Coronary artery (tissue), 2 donors: ENCODE results near the gene NCKAP1.
"Not testable (repeated sequence)": the region's sequence is repeated elsewhere in the genome, so short reads cannot be mapped to it uniquely, and the experiment has no call there.

Experiments used
- DNase-seq: peaks from one replicate; pipeline ENCODE4 v3.0.0-alpha.2; 2017; ENCODE audit warnings: low spot score
- H3K27ac ChIP-seq, 2 donors: fragments of 200-600 bp; sonication (generic); one replicate each; pipeline ENCODE4 v1.5.1; 2016 to 2019
- H3K4me3 ChIP-seq: fragments of 200-600 bp; sonication (generic); 2 replicates; pipeline ENCODE4 v1.5.1; 2016; ENCODE audit warnings: mild to moderate bottlenecking, moderate library complexity
- TF ChIP-seq, protein P1 (sequence below): fragments of 200-600 bp; sonication (generic); IDR thresholded peaks from one replicate; pipeline ENCODE4 v1.5.1; 2019; ENCODE audit warnings: antibody characterized with exemption

The NCKAP1 gene

DNA sequence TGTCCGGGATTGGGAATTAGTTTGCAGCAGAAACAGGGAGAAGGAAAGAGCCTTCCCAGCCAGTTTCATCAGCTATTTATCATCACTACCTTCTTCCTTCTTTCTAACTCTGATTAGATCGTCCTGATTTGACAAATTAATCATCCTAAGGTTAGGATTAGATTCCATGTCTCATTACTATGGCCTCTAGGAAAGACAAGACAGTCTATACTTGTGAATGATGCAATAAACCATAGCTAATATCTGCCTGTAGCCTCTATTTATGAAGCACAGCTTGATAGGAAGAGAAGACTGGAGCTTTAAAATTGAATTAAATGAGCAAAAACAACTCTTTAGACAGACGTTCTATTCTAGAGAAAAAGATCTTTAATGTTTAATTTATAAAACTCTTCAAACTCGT is 146.6 kb downstream of the NCKAP1 start:
- no peak for DNase-seq
- TF ChIP-seq, protein P1, sequence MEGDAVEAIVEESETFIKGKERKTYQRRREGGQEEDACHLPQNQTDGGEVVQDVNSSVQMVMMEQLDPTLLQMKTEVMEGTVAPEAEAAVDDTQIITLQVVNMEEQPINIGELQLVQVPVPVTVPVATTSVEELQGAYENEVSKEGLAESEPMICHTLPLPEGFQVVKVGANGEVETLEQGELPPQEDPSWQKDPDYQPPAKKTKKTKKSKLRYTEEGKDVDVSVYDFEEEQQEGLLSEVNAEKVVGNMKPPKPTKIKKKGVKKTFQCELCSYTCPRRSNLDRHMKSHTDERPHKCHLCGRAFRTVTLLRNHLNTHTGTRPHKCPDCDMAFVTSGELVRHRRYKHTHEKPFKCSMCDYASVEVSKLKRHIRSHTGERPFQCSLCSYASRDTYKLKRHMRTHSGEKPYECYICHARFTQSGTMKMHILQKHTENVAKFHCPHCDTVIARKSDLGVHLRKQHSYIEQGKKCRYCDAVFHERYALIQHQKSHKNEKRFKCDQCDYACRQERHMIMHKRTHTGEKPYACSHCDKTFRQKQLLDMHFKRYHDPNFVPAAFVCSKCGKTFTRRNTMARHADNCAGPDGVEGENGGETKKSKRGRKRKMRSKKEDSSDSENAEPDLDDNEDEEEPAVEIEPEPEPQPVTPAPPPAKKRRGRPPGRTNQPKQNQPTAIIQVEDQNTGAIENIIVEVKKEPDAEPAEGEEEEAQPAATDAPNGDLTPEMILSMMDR = no peak
- H3K27ac ChIP-seq = no peak overlapping the region
- H3K4me3 ChIP-seq = no peak overlapping the region

DNA sequence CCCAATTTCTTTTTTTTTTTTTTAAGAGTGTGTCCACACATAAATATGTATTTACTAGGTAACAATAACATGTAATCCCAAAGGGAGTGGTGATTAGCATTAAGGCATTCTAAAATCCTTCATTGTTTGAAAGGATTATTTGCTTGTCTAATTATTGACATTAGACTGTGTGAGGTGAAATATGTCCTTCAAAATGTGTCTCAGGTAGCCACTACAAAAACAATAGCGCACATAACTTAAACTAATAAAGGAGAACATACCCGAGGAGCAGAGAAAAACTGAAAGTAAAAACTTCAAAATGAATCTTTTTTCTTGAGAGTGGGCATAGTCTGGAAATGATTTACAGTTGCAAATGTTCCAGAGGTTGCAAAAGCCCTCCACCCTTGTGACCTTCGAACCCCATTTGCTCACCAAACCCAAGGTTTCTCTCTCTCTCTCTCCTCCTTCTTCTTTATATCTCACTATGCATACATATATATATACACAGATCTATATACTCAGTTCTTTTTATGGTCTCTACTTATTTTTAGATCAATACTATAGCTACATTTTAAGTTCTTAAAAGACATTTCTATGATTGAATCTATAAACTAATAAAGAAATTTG is 147.4 kb downstream of the NCKAP1 start:
- TF ChIP-seq, protein P1 = no peak
- Histone ChIP-seq H3K4me3 (no peak overlapping the region), H3K27ac (no peak overlapping the region)
- no peak for DNase-seq

DNA sequence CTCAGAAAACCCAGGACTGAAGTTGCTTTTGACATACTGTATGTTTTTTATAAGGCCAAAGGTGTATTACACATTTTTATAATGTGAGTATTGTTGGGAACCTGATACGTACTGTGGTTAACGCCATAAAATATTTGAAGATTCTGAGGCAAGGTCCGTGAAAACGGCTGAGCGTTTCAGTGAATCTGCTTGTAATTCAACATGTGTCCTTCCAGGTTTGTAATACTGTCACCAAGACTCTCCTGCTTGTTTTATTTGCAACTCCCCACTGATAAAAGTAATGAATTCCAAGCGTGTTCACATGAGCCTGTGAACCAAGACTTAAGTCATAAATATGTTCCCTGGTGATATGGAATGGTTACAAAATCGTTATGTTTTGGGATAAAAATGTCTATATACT is 148.0 kb downstream of the NCKAP1 start:
- Histone ChIP-seq H3K27ac (no peak overlapping the region), H3K4me3 (no peak overlapping the region)
- TF ChIP-seq, protein P1 = no peak
- DNase-seq = no peak

DNA sequence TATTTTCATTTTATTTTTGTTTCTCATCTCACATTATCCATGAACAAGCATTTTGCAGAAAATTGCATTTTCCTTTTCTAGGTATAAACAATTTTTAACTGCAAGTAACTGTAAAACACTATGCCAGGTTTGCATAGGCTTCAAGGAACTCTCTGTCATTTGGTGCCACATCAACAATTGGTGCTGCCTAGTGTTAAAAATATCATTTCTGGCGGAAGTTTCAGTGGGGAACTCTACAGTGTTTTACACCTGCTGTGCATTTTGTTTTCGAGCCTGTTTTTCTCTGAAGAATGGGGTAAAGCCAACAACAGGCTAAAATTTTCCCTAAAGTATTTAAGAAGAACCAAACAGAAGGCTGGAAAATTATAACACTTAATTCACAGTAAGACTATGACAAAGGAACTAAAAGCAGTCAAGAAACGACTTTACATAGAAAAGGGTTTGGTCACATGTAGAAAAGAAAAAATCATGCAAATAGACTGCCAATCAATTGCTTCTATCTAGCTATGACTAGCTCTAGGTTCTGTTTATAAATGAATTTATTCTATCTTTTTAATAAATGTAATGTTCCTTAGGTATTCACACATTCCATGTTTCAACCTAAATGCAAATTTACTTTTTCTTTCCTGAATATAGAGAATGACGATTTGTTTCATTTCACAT is 150.4 kb downstream of the NCKAP1 start:
- no peak for DNase-seq
- H3K27ac ChIP-seq = no peak overlapping the region
- TF ChIP-seq, protein P1 = no peak
- H3K4me3 ChIP-seq = no peak overlapping the region

DNA sequence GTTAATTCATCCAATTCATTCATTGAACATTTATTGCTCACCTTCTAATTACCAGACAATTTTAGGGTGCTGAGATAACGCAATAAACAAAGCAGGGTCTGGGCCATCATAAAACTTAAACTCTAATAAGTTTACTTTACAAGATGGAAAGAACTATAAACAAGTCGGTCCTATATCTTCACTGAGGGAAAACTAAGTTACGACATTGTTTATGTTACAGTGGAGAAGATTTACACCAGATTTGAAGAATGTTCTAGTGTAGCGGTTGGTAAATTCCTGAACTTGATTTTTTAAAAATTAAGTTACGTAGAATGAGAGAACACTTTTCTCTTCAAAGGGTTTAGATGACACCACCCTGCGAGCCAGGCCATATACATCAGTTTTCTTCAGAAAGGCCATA is 151.2 kb downstream of the NCKAP1 start:
- Histone ChIP-seq H3K27ac (peak overlapping the region in 1 of 2 donors; percentile 9), H3K4me3 (no peak overlapping the region)
- DNase-seq = no peak
- TF ChIP-seq, protein P1 = no peak

DNA sequence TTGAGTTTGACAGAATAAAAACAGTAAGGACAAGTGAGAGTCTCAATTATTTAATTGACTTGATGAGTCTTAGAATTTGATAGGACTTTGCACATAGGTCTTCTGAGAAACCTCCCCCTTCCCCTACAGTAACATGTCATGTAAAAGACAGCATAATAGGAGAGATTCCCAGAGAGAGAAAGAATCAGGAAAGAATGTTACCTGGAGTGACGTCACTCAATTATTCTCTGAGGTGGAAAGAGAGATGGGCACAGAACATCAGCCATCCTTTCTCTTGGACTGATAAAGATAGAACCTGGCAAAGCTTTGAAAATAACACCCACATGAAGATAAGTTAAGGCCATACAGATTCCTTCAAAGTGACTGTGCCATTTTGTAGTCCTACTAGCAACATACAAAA is 152.5 kb downstream of the NCKAP1 start:
- H3K27ac ChIP-seq = peak overlapping the region in 1 of 2 donors; percentile 12
- TF ChIP-seq, protein P1 = no peak
- H3K4me3 ChIP-seq = no peak overlapping the region
- DNase-seq = no peak

DNA sequence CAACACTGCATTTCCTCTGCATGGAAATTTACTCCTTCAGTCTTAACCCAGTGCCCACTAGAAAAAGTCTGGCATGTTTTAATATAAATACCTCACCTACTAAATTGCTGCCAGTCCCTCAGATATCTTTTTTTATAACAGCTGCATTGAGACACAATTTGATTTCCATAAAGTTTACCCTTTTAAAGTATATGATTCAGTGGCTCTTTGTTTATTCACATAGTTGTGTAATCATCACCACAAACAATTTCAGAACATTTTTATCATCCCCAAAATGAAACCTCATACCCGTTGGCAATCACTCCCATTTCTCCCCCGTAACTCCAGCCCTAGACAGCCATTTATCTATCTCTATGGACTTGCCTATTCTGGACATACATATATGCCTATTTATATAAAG is 154.8 kb downstream of the NCKAP1 start:
- DNase-seq = no peak
- H3K4me3 ChIP-seq = no peak overlapping the region
- H3K27ac ChIP-seq = peak overlapping the region; percentile 57 to 58
- TF ChIP-seq, protein P1 = no peak

DNA sequence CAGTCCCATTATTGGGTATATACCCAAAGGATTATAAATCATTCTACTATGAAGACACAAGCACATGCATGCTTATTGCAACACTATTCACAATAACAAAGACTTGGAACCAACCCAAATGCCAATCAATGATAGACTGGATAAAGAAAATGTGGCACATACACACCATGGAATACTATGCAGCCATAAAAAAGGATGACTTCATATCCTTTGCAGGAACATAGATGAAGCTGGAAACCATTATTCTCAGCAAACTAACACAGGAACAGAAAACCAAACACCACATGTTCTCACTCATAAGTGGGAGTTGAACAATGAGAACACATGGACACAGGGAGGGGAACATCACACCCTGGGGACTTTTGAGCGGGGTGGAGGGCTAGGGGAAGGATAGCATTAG is 158.2 kb downstream of the NCKAP1 start:
- H3K4me3 ChIP-seq, H3K27ac ChIP-seq, DNase-seq: not testable (repeated sequence)

DNA sequence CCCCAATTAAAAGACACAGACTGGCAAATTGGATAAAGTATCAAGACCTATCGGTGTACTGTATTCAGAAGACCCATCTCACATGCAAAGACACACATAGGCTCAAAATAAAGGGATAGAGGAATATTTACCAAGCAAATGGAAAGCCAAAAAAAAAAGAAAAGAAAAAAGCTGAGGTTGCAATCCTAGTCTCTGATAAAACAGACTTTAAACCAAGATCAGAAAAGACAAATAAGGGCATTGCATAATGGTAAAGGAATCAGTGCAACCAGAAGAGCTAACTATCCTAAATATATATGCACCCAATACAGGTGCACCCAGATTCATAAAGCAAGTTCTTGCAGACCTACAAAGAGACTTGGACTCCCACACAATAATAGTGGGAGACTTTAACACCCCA is 161.6 kb downstream of the NCKAP1 start:
- not testable (repeated sequence) for DNase-seq, H3K4me3 ChIP-seq, H3K27ac ChIP-seq
